HepG2 (cell line): Measurements from ENCODE around the gene CDK13. TPM values are rescaled to one million over a fixed set of nuclear protein-coding genes. Genes with fewer than 3 reads are reported as not detected.

Experiments used
- HNF4G ChIP-seq, 2 experiments: sonication (generic) in 1 of 2; formaldehyde crosslinking in 1 of 2; IDR thresholded peaks; 2 replicates each; pipeline versions ENCODE4 v1.4.0 to v1.6.1; 2011 to 2020; ENCODE audit warnings: borderline replicate concordance in 2 of 2, low read depth in 2 of 2, mild to moderate bottlenecking in 2 of 2, low read length in 1 of 2, missing genetic modification reagents in 1 of 2, moderate library complexity in 1 of 2
- YY1 ChIP-seq: IDR thresholded peaks from 2 replicates; pipeline ENCODE4 v1.6.1; 2011; ENCODE audit warnings: low read length, low read depth, moderate library complexity, mild to moderate bottlenecking; ENCODE audit not compliant: insufficient read depth, insufficient replicate concordance
- ZNF326 ChIP-seq: sonication (generic); formaldehyde crosslinking; IDR thresholded peaks from 2 replicates; pipeline ENCODE4 v1.4.0; 2020; ENCODE audit warnings: missing genetic modification reagents, borderline replicate concordance
- ZNF589 ChIP-seq: sonication (generic); formaldehyde crosslinking; conservative IDR thresholded peaks from 2 replicates; pipeline ENCODE4 v1.8.0; 2022; ENCODE audit warnings: mild to moderate bottlenecking, moderate library complexity, missing genetic modification reagents
- ZNF839 ChIP-seq: sonication (generic); formaldehyde crosslinking; IDR thresholded peaks from 2 replicates; pipeline ENCODE4 v1.4.0; 2020; ENCODE audit warnings: missing genetic modification reagents, mild to moderate bottlenecking, borderline replicate concordance
- polyA plus RNA-seq, 8 experiments: library from polyadenylated mRNA; depleted of rRNA in 3 of 8; stranded (reverse) in 7 of 8; unstranded in 1 of 8; fragments of >200 nt; fragmentation: Illumina TruSeq in 4 of 8; extraction: Trizol in 4 of 8; gene quantifications; 2 replicates each; pipeline versions ENCODE4 v1.2.1 to v1.2.3, GENCODE V29; 2011 to 2016; ENCODE audit warnings: low read depth in 4 of 8, missing spikeins in 1 of 8, mixed read lengths in 1 of 8; ENCODE audit not compliant: insufficient read depth in 1 of 8
- total RNA-seq, 5 experiments: library from RNA; depleted of rRNA; stranded (reverse); fragments of >200 nt; fragmentation: Illumina TruSeq; extraction: Trizol; gene quantifications; 2 replicates each; pipeline ENCODE4 v1.2.3, GENCODE V29; 2016; ENCODE audit warnings: low read depth in 1 of 5
- TF ChIP-seq, protein P1 (sequence below): sonication (generic); formaldehyde crosslinking; IDR thresholded peaks from 2 replicates; pipeline ENCODE4 v1.8.0; 2022; ENCODE audit warnings: missing genetic modification reagents, low read depth, mild to moderate bottlenecking, borderline replicate concordance
- TF ChIP-seq, protein P2 (sequence below): sonication (generic); formaldehyde crosslinking; IDR thresholded peaks from 2 replicates; pipeline ENCODE4 v1.5.1; 2020; ENCODE audit warnings: mild to moderate bottlenecking, missing genetic modification reagents
- TF ChIP-seq, protein P3 (sequence below): sonication (generic); formaldehyde crosslinking; IDR thresholded peaks from 2 replicates; pipeline ENCODE4 v1.4.0; 2020; ENCODE audit warnings: mild to moderate bottlenecking, missing genetic modification reagents, borderline replicate concordance
- TF ChIP-seq, protein P4 (sequence below), 2 experiments: IDR thresholded peaks; 2 replicates each; pipeline ENCODE4 v1.6.1; 2011 to 2012; ENCODE audit warnings: low read length in 2 of 2, borderline replicate concordance in 1 of 2, low read depth in 1 of 2, mild to moderate bottlenecking in 1 of 2, moderate library complexity in 1 of 2
- TF ChIP-seq, protein P5 (sequence below): sonication (generic); formaldehyde crosslinking; IDR thresholded peaks from 2 replicates; pipeline ENCODE4 v1.5.1; 2020; ENCODE audit warnings: missing genetic modification reagents, mild to moderate bottlenecking, borderline replicate concordance
- TF ChIP-seq, protein P6 (sequence below): sonication (generic); formaldehyde crosslinking; IDR thresholded peaks from 2 replicates; pipeline ENCODE4 v1.4.0; 2020; ENCODE audit warnings: missing genetic modification reagents

The CDK13 gene
- total and polyA plus RNA-seq, 2 of the 13 experiments (the other 11 are each of a cell fraction or from before 2014, with no cell fraction given): 21.0 to 40.9 TPM

DNA sequence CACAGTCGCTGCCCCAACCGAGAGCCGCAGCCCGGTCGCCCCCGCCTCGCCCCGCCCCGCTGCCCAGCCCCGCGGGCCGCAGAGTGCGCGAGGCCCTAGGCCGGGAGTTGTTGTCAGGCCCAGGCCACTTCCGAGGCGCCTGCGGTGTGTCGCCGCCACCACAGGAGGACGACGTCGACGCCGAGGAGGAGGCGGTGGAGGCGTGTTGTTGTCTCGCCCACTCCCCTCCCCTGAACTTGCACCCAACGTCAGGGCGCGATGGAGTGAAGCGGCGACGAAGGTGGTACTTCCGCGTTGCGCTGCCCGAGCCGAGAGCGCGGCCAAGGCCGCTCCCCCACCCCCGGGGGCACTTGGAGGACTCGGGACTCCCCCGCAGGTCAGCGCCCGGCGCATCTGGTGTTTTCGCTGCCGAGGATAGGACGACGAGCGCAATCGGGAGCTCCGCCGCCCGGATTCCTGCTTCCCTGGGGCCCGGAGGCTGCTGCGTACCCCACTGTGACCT is at the start of gene CDK13 (continued):
- TF ChIP-seq, protein P1, sequence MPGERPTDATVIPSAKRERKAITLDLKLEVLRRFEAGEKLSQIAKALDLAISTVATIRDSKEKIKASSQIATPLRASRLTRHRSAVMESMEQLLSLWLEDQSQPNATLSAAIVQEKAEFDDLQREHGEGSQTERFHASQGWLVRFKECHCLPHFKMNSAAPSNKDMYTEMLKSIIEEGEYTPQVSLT (CRISPR knock-in tag): no peak
- TF ChIP-seq ZNF589 (CRISPR knock-in tag): 0 out of 2 replicates have a peak, but pooled peaks have one; percentile 1
- TF ChIP-seq, protein P2, sequence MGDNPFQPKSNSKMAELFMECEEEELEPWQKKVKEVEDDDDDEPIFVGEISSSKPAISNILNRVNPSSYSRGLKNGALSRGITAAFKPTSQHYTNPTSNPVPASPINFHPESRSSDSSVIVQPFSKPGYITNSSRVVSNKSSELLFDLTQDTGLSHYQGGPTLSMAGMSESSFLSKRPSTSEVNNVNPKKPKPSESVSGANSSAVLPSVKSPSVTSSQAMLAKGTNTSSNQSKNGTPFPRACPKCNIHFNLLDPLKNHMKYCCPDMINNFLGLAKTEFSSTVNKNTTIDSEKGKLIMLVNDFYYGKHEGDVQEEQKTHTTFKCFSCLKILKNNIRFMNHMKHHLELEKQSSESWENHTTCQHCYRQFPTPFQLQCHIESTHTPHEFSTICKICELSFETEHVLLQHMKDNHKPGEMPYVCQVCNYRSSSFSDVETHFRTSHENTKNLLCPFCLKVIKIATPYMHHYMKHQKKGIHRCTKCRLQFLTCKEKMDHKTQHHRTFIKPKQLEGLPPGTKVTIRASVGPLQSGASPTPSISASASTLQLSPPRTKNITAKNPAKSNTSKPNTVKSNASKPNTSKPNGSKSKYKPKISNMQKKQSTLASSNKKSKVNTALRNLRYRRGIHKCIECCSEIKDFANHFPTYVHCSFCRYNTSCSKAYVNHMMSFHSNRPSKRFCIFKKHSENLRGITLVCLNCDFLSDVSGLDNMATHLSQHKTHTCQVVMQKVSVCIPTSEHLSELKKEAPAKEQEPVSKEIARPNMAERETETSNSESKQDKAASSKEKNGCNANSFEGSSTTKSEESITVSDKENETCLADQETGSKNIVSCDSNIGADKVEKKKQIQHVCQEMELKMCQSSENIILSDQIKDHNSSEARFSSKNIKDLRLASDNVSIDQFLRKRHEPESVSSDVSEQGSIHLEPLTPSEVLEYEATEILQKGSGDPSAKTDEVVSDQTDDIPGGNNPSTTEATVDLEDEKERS (CRISPR knock-in tag): no peak
- no peak for TF ChIP-seq HNF4G (IDR thresholded peaks at IDR 0.05; ENCODE audit: borderline replicate concordance, low read depth, low read length)
- no peak for TF ChIP-seq HNF4G (CRISPR knock-in tag; IDR thresholded peaks at IDR 0.05; ENCODE audit: borderline replicate concordance, low read depth)
- TF ChIP-seq, protein P3, sequence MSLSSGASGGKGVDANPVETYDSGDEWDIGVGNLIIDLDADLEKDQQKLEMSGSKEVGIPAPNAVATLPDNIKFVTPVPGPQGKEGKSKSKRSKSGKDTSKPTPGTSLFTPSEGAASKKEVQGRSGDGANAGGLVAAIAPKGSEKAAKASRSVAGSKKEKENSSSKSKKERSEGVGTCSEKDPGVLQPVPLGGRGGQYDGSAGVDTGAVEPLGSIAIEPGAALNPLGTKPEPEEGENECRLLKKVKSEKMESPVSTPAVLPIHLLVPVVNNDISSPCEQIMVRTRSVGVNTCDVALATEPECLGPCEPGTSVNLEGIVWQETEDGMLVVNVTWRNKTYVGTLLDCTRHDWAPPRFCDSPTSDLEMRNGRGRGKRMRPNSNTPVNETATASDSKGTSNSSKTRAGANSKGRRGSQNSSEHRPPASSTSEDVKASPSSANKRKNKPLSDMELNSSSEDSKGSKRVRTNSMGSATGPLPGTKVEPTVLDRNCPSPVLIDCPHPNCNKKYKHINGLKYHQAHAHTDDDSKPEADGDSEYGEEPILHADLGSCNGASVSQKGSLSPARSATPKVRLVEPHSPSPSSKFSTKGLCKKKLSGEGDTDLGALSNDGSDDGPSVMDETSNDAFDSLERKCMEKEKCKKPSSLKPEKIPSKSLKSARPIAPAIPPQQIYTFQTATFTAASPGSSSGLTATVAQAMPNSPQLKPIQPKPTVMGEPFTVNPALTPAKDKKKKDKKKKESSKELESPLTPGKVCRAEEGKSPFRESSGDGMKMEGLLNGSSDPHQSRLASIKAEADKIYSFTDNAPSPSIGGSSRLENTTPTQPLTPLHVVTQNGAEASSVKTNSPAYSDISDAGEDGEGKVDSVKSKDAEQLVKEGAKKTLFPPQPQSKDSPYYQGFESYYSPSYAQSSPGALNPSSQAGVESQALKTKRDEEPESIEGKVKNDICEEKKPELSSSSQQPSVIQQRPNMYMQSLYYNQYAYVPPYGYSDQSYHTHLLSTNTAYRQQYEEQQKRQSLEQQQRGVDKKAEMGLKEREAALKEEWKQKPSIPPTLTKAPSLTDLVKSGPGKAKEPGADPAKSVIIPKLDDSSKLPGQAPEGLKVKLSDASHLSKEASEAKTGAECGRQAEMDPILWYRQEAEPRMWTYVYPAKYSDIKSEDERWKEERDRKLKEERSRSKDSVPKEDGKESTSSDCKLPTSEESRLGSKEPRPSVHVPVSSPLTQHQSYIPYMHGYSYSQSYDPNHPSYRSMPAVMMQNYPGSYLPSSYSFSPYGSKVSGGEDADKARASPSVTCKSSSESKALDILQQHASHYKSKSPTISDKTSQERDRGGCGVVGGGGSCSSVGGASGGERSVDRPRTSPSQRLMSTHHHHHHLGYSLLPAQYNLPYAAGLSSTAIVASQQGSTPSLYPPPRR (CRISPR knock-in tag): no peak
- TF ChIP-seq ZNF839 (CRISPR knock-in tag): no peak
- TF ChIP-seq YY1: no peak
- TF ChIP-seq, protein P4, sequence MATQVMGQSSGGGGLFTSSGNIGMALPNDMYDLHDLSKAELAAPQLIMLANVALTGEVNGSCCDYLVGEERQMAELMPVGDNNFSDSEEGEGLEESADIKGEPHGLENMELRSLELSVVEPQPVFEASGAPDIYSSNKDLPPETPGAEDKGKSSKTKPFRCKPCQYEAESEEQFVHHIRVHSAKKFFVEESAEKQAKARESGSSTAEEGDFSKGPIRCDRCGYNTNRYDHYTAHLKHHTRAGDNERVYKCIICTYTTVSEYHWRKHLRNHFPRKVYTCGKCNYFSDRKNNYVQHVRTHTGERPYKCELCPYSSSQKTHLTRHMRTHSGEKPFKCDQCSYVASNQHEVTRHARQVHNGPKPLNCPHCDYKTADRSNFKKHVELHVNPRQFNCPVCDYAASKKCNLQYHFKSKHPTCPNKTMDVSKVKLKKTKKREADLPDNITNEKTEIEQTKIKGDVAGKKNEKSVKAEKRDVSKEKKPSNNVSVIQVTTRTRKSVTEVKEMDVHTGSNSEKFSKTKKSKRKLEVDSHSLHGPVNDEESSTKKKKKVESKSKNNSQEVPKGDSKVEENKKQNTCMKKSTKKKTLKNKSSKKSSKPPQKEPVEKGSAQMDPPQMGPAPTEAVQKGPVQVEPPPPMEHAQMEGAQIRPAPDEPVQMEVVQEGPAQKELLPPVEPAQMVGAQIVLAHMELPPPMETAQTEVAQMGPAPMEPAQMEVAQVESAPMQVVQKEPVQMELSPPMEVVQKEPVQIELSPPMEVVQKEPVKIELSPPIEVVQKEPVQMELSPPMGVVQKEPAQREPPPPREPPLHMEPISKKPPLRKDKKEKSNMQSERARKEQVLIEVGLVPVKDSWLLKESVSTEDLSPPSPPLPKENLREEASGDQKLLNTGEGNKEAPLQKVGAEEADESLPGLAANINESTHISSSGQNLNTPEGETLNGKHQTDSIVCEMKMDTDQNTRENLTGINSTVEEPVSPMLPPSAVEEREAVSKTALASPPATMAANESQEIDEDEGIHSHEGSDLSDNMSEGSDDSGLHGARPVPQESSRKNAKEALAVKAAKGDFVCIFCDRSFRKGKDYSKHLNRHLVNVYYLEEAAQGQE (IDR thresholded peaks at IDR 0.05; ENCODE audit: borderline replicate concordance in 1 of 2, low read depth in 1 of 2, low read length in 2 of 2): 0 out of 4 replicates have a peak, but pooled peaks of 1 of the 2 experiments have one; percentile 7
- no peak for TF ChIP-seq ZNF326 (CRISPR knock-in tag)
- TF ChIP-seq, protein P5, sequence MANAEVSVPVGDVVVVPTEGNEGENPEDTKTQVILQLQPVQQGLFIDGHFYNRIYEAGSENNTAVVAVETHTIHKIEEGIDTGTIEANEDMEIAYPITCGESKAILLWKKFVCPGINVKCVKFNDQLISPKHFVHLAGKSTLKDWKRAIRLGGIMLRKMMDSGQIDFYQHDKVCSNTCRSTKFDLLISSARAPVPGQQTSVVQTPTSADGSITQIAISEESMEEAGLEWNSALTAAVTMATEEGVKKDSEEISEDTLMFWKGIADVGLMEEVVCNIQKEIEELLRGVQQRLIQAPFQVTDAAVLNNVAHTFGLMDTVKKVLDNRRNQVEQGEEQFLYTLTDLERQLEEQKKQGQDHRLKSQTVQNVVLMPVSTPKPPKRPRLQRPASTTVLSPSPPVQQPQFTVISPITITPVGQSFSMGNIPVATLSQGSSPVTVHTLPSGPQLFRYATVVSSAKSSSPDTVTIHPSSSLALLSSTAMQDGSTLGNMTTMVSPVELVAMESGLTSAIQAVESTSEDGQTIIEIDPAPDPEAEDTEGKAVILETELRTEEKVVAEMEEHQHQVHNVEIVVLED: no peak
- TF ChIP-seq, protein P6, sequence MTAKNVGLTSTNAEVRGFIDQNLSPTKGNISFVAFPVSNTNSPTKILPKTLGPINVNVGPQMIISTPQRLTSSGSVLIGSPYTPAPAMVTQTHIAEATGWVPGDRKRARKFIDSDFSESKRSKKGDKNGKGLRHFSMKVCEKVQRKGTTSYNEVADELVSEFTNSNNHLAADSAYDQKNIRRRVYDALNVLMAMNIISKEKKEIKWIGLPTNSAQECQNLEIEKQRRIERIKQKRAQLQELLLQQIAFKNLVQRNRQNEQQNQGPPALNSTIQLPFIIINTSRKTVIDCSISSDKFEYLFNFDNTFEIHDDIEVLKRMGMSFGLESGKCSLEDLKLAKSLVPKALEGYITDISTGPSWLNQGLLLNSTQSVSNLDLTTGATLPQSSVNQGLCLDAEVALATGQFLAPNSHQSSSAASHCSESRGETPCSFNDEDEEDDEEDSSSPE (CRISPR knock-in tag): peak; percentile 52; the same call in 1 of the 2 replicates
